H1 (cell line): ENCODE data around the gene RNF8. TPM values are rescaled to one million over a fixed set of nuclear protein-coding genes. Genes with fewer than 3 reads are reported as not detected.

Experiments used
- CTCF ChIA-PET: fragments of 300-600 bp; sonication (Branson Sonifier 250); formaldehyde crosslinking; loops from one replicate; lab custom pipeline; 2021; ENCODE audit not compliant: partially characterized antibody; lab: Charles Lee
- POLR2A ChIA-PET: fragments of 300-600 bp; sonication (Branson Sonifier 250); formaldehyde crosslinking; loops from one replicate; lab custom pipeline; 2021; ENCODE audit warnings: inconsistent platforms; ENCODE audit not compliant: partially characterized antibody; lab: Charles Lee
- DNase-seq, 2 experiments: peaks; one replicate each; pipeline versions ENCODE4 v3.0.0 to v3.0.0-alpha.2; 2010 to 2022; ENCODE audit warnings: low spot score in 2 of 2, low read depth in 1 of 2, mixed read lengths in 1 of 2
- FAIRE-seq: peaks from 2 replicates; lab custom pipeline; 2011; peaks lifted over from hg19 to GRCh38; lab: Jason Lieb, UNC
- H2AFZ ChIP-seq: 2 replicates; pipeline ENCODE4 v1.8.1; 2012; ENCODE audit warnings: low read length, inconsistent platforms
- H2AK5ac ChIP-seq: 2 replicates; pipeline ENCODE4 v1.6.1; 2013; ENCODE audit warnings: low read depth, low read length
- H2BK120ac ChIP-seq: replicated peaks from 2 replicates; pipeline ENCODE3; 2013; ENCODE audit warnings: low read depth, low read length, inconsistent platforms
- H2BK12ac ChIP-seq: 2 replicates; pipeline ENCODE4 v1.6.1; 2013; ENCODE audit warnings: low read depth, low read length
- H2BK15ac ChIP-seq: 2 replicates; pipeline ENCODE4 v1.6.1; 2013; ENCODE audit warnings: low read length
- H2BK20ac ChIP-seq: 2 replicates; pipeline ENCODE4 v1.6.1; 2013; ENCODE audit warnings: low read length
- H2BK5ac ChIP-seq: 2 replicates; pipeline ENCODE4 v1.6.1; 2013; ENCODE audit warnings: low read depth, low read length
- H3K14ac ChIP-seq: 2 replicates; pipeline ENCODE4 v1.6.1; 2013; ENCODE audit warnings: inconsistent platforms; ENCODE audit not compliant: insufficient read length
- H3K18ac ChIP-seq: 2 replicates; pipeline ENCODE4 v1.6.1; 2013; ENCODE audit warnings: low read length; ENCODE audit errors: extremely low read depth
- H3K23ac ChIP-seq: 2 replicates; pipeline ENCODE4 v1.6.1; 2013; ENCODE audit warnings: inconsistent platforms; ENCODE audit not compliant: insufficient read length
- H3K23me2 ChIP-seq: 2 replicates; pipeline ENCODE4 v1.6.1; 2013; ENCODE audit warnings: low read depth, low read length
- H3K27ac ChIP-seq: 2 replicates; pipeline ENCODE4 v1.6.1; 2011; ENCODE audit warnings: low read depth, low read length, inconsistent platforms
- H3K27me3 ChIP-seq, 4 experiments: replicated peaks in 1 of 4; 1 replicate in 1 of 4; 2 replicates in 3 of 4; pipeline versions ENCODE4 v1.6.1 to v1.8.1; 2011 to 2013; ENCODE audit warnings: low read length in 3 of 4, mild to moderate bottlenecking in 3 of 4, inconsistent platforms in 2 of 4, mixed read lengths in 2 of 4, moderate library complexity in 1 of 4; ENCODE audit not compliant: control insufficient read depth in 3 of 4, insufficient read depth in 3 of 4; ENCODE audit errors: extremely low read depth in 1 of 4
- H3K36me3 ChIP-seq, 4 experiments: 2 replicates each; pipeline versions ENCODE4 v1.6.1 to v1.8.1; 2011 to 2013; ENCODE audit warnings: mild to moderate bottlenecking in 4 of 4, low read length in 3 of 4, moderate library complexity in 2 of 4, control low read depth in 1 of 4, inconsistent platforms in 1 of 4; ENCODE audit not compliant: insufficient read depth in 4 of 4, control insufficient read depth in 2 of 4
- H3K4ac ChIP-seq: replicated peaks from 2 replicates; pipeline ENCODE3; 2013; ENCODE audit warnings: low read length, low read depth, mixed read lengths, inconsistent platforms; ENCODE audit not compliant: insufficient read length
- H3K4me1 ChIP-seq, 4 experiments: replicated peaks in 1 of 4; 1 replicate in 1 of 4; 2 replicates in 3 of 4; pipeline versions ENCODE4 v1.6.1 to v1.8.1; 2011 to 2013; ENCODE audit warnings: low read length in 3 of 4, inconsistent platforms in 2 of 4, mixed read lengths in 1 of 4; ENCODE audit not compliant: insufficient read depth in 4 of 4, control insufficient read depth in 3 of 4
- H3K4me2 ChIP-seq, 2 experiments: 2 replicates each; pipeline versions ENCODE4 v1.6.1 to v1.8.1; 2011 to 2013; ENCODE audit warnings: low read depth in 2 of 2, low read length in 2 of 2, control low read depth in 1 of 2, inconsistent platforms in 1 of 2, mild to moderate bottlenecking in 1 of 2; ENCODE audit not compliant: insufficient read depth in 1 of 2
- H3K4me3 ChIP-seq, 4 experiments: fragments of 200-600, 300-600 bp in 1 of 4; sonication (generic), shearing (Covaris generic), sonication (Bioruptor Twin) in 1 of 4; 2 replicates each; pipeline versions ENCODE4 v1.5.1 to v1.8.1; 2011 to 2016; ENCODE audit warnings: low read length in 4 of 4, low read depth in 3 of 4, control low read depth in 2 of 4, inconsistent platforms in 2 of 4, mild to moderate bottlenecking in 2 of 4, mixed read lengths in 1 of 4, moderate library complexity in 1 of 4; ENCODE audit not compliant: insufficient read depth in 2 of 4; ENCODE audit errors: extremely low read depth in 1 of 4
- H3K56ac ChIP-seq: replicated peaks from 2 replicates; pipeline ENCODE3; 2013; ENCODE audit warnings: low read depth, mild to moderate bottlenecking, mixed read lengths, low read length, inconsistent platforms; ENCODE audit not compliant: insufficient read length
- H3K79me1 ChIP-seq: 2 replicates; pipeline ENCODE4 v1.6.1; 2013; ENCODE audit warnings: low read depth, low read length, control low read depth
- H3K79me2 ChIP-seq, 2 experiments: 2 replicates each; pipeline versions ENCODE4 v1.6.1 to v1.8.1; 2012 to 2013; ENCODE audit warnings: low read length in 2 of 2, mild to moderate bottlenecking in 2 of 2, inconsistent platforms in 1 of 2; ENCODE audit not compliant: insufficient read depth in 2 of 2, control insufficient read depth in 1 of 2
- H3K9ac ChIP-seq, 4 experiments: replicated peaks in 1 of 4; 1 replicate in 1 of 4; 2 replicates in 3 of 4; pipeline versions ENCODE4 v1.6.1 to v1.8.1; 2011 to 2013; ENCODE audit warnings: low read depth in 3 of 4, low read length in 3 of 4, control low read depth in 2 of 4, mild to moderate bottlenecking in 2 of 4, moderate library complexity in 2 of 4, inconsistent platforms in 1 of 4; ENCODE audit errors: extremely low read depth in 1 of 4
- H3K9me3 ChIP-seq, 2 experiments: 2 replicates each; pipeline versions ENCODE4 v1.6.1 to v1.8.1; 2012 to 2013; ENCODE audit warnings: mild to moderate bottlenecking in 2 of 2, moderate library complexity in 2 of 2, control low read depth in 1 of 2, inconsistent platforms in 1 of 2, low read depth in 1 of 2, low read length in 1 of 2, mixed read lengths in 1 of 2; ENCODE audit not compliant: insufficient read depth in 2 of 2
- H4K20me1 ChIP-seq, 2 experiments: replicated peaks in 1 of 2; 2 replicates each; pipeline versions ENCODE3 to v1.8.1; 2011 to 2013; ENCODE audit warnings: inconsistent platforms in 2 of 2, low read length in 2 of 2, mild to moderate bottlenecking in 1 of 2; ENCODE audit not compliant: insufficient read depth in 2 of 2, control insufficient read depth in 1 of 2
- H4K5ac ChIP-seq: 2 replicates; pipeline ENCODE4 v1.6.1; 2013; ENCODE audit warnings: low read length, low read depth, mixed read lengths, inconsistent platforms; ENCODE audit not compliant: insufficient read length
- H4K8ac ChIP-seq: 2 replicates; pipeline ENCODE4 v1.8.0; 2013; ENCODE audit warnings: mild to moderate bottlenecking, moderate library complexity, low read length, inconsistent platforms; ENCODE audit not compliant: insufficient read depth; ENCODE audit errors: extremely low read depth
- H4K91ac ChIP-seq: replicated peaks from 2 replicates; pipeline ENCODE3; 2013; ENCODE audit warnings: low read length, mixed read lengths, inconsistent platforms; ENCODE audit not compliant: insufficient read length
- ATF2 ChIP-seq: IDR thresholded peaks from 2 replicates; pipeline ENCODE4 v1.6.1; 2012; ENCODE audit warnings: low read length, inconsistent platforms
- CREB1 ChIP-seq: IDR thresholded peaks from 2 replicates; pipeline ENCODE4 v1.6.1; 2012; ENCODE audit warnings: inconsistent platforms
- CTCF ChIP-seq, 3 experiments: IDR thresholded peaks; 1 replicate in 2 of 3; 2 replicates in 1 of 3; pipeline versions ENCODE4 v1.5.1 to v1.6.1; 2011; ENCODE audit warnings: low read length in 3 of 3, mild to moderate bottlenecking in 3 of 3, inconsistent platforms in 2 of 3, low read depth in 1 of 3, moderate library complexity in 1 of 3; ENCODE audit not compliant: insufficient read depth in 1 of 3; ENCODE audit errors: control extremely low read depth in 1 of 3
- KDM5A ChIP-seq: fragments of 200-600 bp; IDR thresholded peaks from 2 replicates; pipeline ENCODE4 v1.7.1; 2012; ENCODE audit warnings: mild to moderate bottlenecking, low read length, inconsistent platforms, mixed read lengths
- RAD21 ChIP-seq, 2 experiments: IDR thresholded peaks in 1 of 2; conservative IDR thresholded peaks in 1 of 2; 2 replicates each; pipeline ENCODE4 v1.6.1; 2011; ENCODE audit warnings: low read depth in 2 of 2, low read length in 2 of 2, improper control_type of control experiment in 1 of 2, inconsistent platforms in 1 of 2, mild to moderate bottlenecking in 1 of 2, moderate library complexity in 1 of 2
- SIN3A ChIP-seq, 2 experiments: IDR thresholded peaks in 1 of 2; conservative IDR thresholded peaks in 1 of 2; 2 replicates each; pipeline ENCODE4 v1.6.1; 2011 to 2012; ENCODE audit warnings: low read length in 2 of 2, improper control_type of control experiment in 1 of 2, low read depth in 1 of 2, mild to moderate bottlenecking in 1 of 2
- TCF12 ChIP-seq: IDR thresholded peaks from 2 replicates; pipeline ENCODE4 v1.6.1; 2011; ENCODE audit warnings: low read depth, mild to moderate bottlenecking, low read length
- YY1 ChIP-seq: IDR thresholded peaks from 2 replicates; pipeline ENCODE4 v1.6.1; 2011; ENCODE audit warnings: low read depth, mild to moderate bottlenecking, low read length
- WGBS, 2 experiments: shearing (Covaris generic) in 1 of 2; methylation state at CpG; one replicate each; pipeline versions ENCODE4 v1.1.6 to v1.1.7; 2013 to 2015; ENCODE audit warnings: low lambda C conversion rate in 2 of 2, mixed read lengths in 2 of 2, inconsistent platforms in 1 of 2, low coverage in 1 of 2, missing lambda C conversion rate in 1 of 2; ENCODE audit not compliant: insufficient replicate concordance in 2 of 2, insufficient coverage in 1 of 2, insufficient read length in 1 of 2; ENCODE audit errors: extremely low coverage in 1 of 2, missing lambda C conversion rate in 1 of 2; 5-methylcytosine and 5-hydroxymethylcytosine counted together
- polyA plus RNA-seq, 7 experiments: library from polyadenylated mRNA; depleted of rRNA in 3 of 7; stranded (reverse) in 5 of 7; unstranded in 2 of 7; fragments of >200 nt in 5 of 7; fragments of 200-250 nt in 2 of 7; gene quantifications; 1 replicate in 5 of 7; 2 replicates in 1 of 7; 4 replicates in 1 of 7; pipeline versions ENCODE4 v1.2.1 to v1.2.3, GENCODE V29; 2011 to 2013; ENCODE audit warnings: missing spikeins in 2 of 7, mixed read lengths in 2 of 7
- total RNA-seq: library from RNA; stranded (reverse); fragmentation: NEBNext Ultra II Directional; extraction: Animal tissue kit (Norgen Biotek cat#: 25700); gene quantifications from 2 replicates; pipeline ENCODE4 v1.2.1, GENCODE V29; 2021

The RNF8 gene
- total and polyA plus RNA-seq, 2 of the 8 experiments (the other 6 are each of a cell fraction or from before 2014, with no cell fraction given) = 20.3 to 44.7 TPM

- Histone ChIP-seq H2AK5ac (no peak overlapping the region), H3K23me2 (no peaks in the 10 kb centered on the region), H3K4ac (no peak overlapping the region), H3K9ac (no peak overlapping the region), H2BK5ac (no peak overlapping the region), H3K4me1 (no peaks in the 10 kb centered on the region), H3K27ac (no peak overlapping the region), H4K5ac (no peak overlapping the region), H2AFZ (no peak overlapping the region), H3K4me3 (no peak overlapping the region), H4K8ac (no peak overlapping the region), H2BK20ac (no peak overlapping the region), H2BK12ac (no peak overlapping the region), H3K36me3 (peaks cover 0 to 28% (median 15%) of the 10 kb centered on the region in 4 experiments), H4K20me1 (peaks cover 0 to 1% of the 10 kb centered on the region in 2 experiments), H3K79me2 (no peaks in the 10 kb centered on the region), H3K18ac (no peak overlapping the region), H3K23ac (no peak overlapping the region), H2BK15ac (no peak overlapping the region), H4K91ac (no peak overlapping the region)
- peak; percentile 13 to 46 for DNase-seq
- ChIA-PET POLR2A (interaction anchor here (1.4 kb wide), 1 partner anchor 10 kb away, joined by 3 read pairs; no protein-coding TSS in a partner anchor), CTCF (interaction anchor here (0.6 to 3.2 kb wide), 22 partner anchors 8 to 828 kb away, joined by 3 to 43 read pairs (median 4); partner anchors contain the start of gene CMTR1)
- 40% methylated on average over 2 of the region's 2 CpGs; no CpG with 5 or more reads in 1 of the 2 experiments for WGBS, 2 experiments
- TF ChIP-seq TCF12 (peak; percentile 68; the same call in 1 of the 2 replicates), ATF2 (0 out of 2 replicates have a peak, but pooled peaks have one; percentile 40), CTCF (IDR thresholded peaks at IDR 0.05; ENCODE audit: control extremely low read depth in 1 of 3, insufficient read depth in 1 of 3, low read depth in 1 of 3, low read length in 3 of 3) (peak; percentile 60 to 78 (median 65)), CREB1 (0 out of 2 replicates have a peak, but pooled peaks have one; percentile 42), SIN3A (conservative IDR thresholded peaks at IDR 0.05 in 1 of 2, IDR thresholded peaks at IDR 0.05 in 1 of 2; ENCODE audit: low read depth in 1 of 2, low read length in 2 of 2) (peak in 1 of 2 experiments; percentile 57; a peak in 1 of 4 replicates), RAD21 (IDR thresholded peaks at IDR 0.05 in 1 of 2, conservative IDR thresholded peaks at IDR 0.05 in 1 of 2; ENCODE audit: low read depth in 2 of 2, low read length in 2 of 2) (peak; percentile 67 to 77), YY1 (no peak), KDM5A (no peak)
- TF ChIP-seq, all 59 proteins: peak for 6
- H3K27me3 ChIP-seq = no peaks in the 10 kb centered on the region
- H3K4me2 ChIP-seq = no peak overlapping the region
- H3K79me1 ChIP-seq = no peaks in the 10 kb centered on the region; the same call in 1 of the 2 replicates
- FAIRE-seq = peak; percentile 84
- no peak overlapping the region for H3K56ac ChIP-seq
- H3K14ac ChIP-seq = no peak overlapping the region
- H2BK120ac ChIP-seq = no peak overlapping the region
- H3K9me3 ChIP-seq = no peaks in the 10 kb centered on the region
Measured at GRCh38 chr6:37381579-37381978, 27.8 kb downstream of the RNF8 start.
